Adrenal gland (tissue), 12 donors: ENCODE results near the gene SCFD2. TPM values are rescaled to one million over a fixed set of nuclear protein-coding genes. Genes with fewer than 3 reads are reported as not detected.

Source experiments
- DNase-seq, 7 donors: peaks; one replicate each; pipeline ENCODE4 v3.0.0-alpha.2; 2019 to 2020
- H3K27ac ChIP-seq, 5 donors: fragments of 200-600 bp; sonication (generic) in 4 of 5; 1 replicate in 3 of 5; 2 replicates in 2 of 5; pipeline versions ENCODE4 v1.5.1 to v1.8.0; 2016 to 2020; ENCODE audit warnings: mild to moderate bottlenecking in 1 of 5
- H3K27me3 ChIP-seq: fragments of 200-600 bp; 2 replicates; pipeline ENCODE4 v1.8.0; 2021
- H3K36me3 ChIP-seq, 2 donors: fragments of 200-600 bp; replicated peaks in 1 of 2; 1 replicate in 1 of 2; 2 replicates in 1 of 2; pipeline versions ENCODE4 v1.5.1 to v1.8.0; 2018 to 2022
- H3K4me1 ChIP-seq, 2 donors: fragments of 200-600 bp; replicated peaks in 1 of 2; 1 replicate in 1 of 2; 2 replicates in 1 of 2; pipeline versions ENCODE4 v1.5.1 to v1.8.0; 2018 to 2021
- H3K4me3 ChIP-seq, 4 donors: fragments of 200-600 bp; sonication (generic) in 3 of 4; one replicate each; pipeline ENCODE4 v1.5.1; 2016 to 2018
- H3K9me3 ChIP-seq, 3 donors: fragments of 200-600 bp; sonication (generic) in 1 of 3; replicated peaks in 1 of 3; 1 replicate in 2 of 3; 2 replicates in 1 of 3; pipeline versions ENCODE4 v1.5.1 to v1.8.0; 2016 to 2021
- CTCF ChIP-seq, 6 experiments: fragments of 450-650 bp in 4 of 6; fragments of 200-600 bp in 2 of 6; sonication (generic) in 1 of 6; IDR thresholded peaks; 1 replicate in 5 of 6; 2 replicates in 1 of 6; pipeline versions ENCODE4 v1.5.1 to v1.8.0; 2016 to 2021; ENCODE audit warnings: antibody characterized with exemption in 6 of 6, mild to moderate bottlenecking in 2 of 6, moderate library complexity in 1 of 6
- POLR2A ChIP-seq, 2 donors: fragments of 450-650 bp; IDR thresholded peaks; one replicate each; pipeline ENCODE4 v1.6.1; 2017; ENCODE audit warnings: antibody characterized with exemption in 2 of 2, mild to moderate bottlenecking in 2 of 2, moderate library complexity in 1 of 2
- WGBS, 4 donors: extraction: QIAGEN DNeasy Blood & Tissue Kit in 2 of 4; methylation state at CpG; one replicate each; pipeline versions ENCODE4 v1.1.5 to v1.1.7; 2013 to 2017; 5-methylcytosine and 5-hydroxymethylcytosine counted together
- intact Hi-C, 2 donors: fragments of 100-400 bp; cut with DNase I; formaldehyde crosslinking; loops; one replicate each; pipeline versions ENCODE4 v1.14.1 to v1.15.0; 2022 to 2023
- polyA plus RNA-seq, 3 donors: library from polyadenylated mRNA; stranded (reverse); fragments of 200-250 nt in 2 of 3; fragments of 350-450 nt in 1 of 3; fragmentation: Illumina TruSeq in 1 of 3; extraction: RNeasy Lipid Tissue Mini Kit (QIAGEN cat#74804) in 1 of 3; gene quantifications; one replicate each; pipeline ENCODE4 v1.2.3, GENCODE V29; 2013 to 2014
- total RNA-seq, 9 donors: library from RNA; depleted of rRNA in 4 of 9; stranded (reverse); fragments of >200 nt in 4 of 9; fragments of 120-200 nt in 1 of 9; fragmentation: NEBNext Ultra II Directional in 1 of 9; extraction: Animal tissue kit (Norgen Biotek cat#: 25700) in 1 of 9; gene quantifications; one replicate each; pipeline versions ENCODE4 v1.1.0 to v1.2.4, GENCODE V29; 2013 to 2023
- donor health status: healthy with polysubstance abuse.
- donor health status: Bipolar disorder and iron deficiency.
- donor health status: DM: yes; HTN: yes; CAD: no.
- donor health status: DM: no; HTN: no; CAD: no.
- donor health status: DM: no; HTN: no; CAD: no.
- donor health status: DM: yes; HTN: yes; CAD: no.

Gene SCFD2
- total and polyA plus RNA-seq, 12 donors: 5.2 to 34.9 (median 23.4) TPM

DNA sequence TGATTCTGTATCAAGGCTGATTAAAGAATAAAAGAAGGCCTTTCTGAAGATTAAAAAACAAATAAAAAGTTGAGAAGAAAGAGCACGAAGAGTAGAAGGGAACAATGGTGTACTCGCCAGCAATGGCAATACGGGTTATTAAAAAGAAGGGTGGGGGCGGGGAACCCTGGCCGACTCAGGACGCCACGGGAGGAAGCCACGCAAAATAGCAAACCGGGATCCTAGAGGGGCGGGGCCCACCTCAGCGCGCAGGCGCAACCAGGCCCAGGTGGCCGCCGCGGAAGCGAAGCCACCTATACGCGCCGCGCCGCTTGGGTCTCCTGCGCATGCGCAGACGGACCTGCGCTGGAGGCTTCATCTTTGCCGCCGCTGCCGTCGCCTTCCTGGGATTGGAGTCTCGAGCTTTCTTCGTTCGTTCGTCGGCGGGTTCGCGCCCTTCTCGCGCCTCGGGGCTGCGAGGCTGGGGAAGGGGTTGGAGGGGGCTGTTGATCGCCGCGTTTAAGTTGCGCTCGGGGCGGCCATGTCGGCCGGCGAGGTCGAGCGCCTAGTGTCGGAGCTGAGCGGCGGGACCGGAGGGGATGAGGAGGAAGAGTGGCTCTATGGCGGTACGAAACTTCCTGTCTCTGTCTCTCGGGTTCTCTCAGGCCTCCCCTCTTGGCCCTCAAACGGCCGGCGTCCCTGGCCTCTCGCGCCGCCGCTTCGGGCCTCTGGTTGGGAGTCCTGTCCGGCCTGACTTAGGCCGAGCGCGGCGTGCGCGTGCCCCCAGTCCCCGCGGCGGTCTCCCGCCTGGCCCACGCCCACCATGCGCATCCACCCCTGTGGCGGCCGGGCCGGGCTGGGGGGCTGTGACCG is 11.7 kb upstream of the SCFD2 start, which contains the start of gene FIP1L1:
Gene FIP1L1, plus strand, starts transcription at position 323 of the 852 bp plus-strand sequence. Its CDS starts 198 bp downstream, at position 521.
- Histone ChIP-seq H3K9me3 (no peaks in the 10 kb centered on the region), H3K36me3 (peaks cover 0 to 5% of the 10 kb centered on the region in 2 donors), H3K4me3 (peak within 1 kb of the TSS; percentile 60 to 95 (median 76)), H3K27ac (peak within 1 kb of the TSS; percentile 68 to 89 (median 78)), H3K27me3 (no peaks in the 10 kb centered on the region), H3K4me1 (peaks cover 16 to 36% of the 10 kb centered on the region in 2 donors)
- peak; percentile 95 to 98 (median 97) for DNase-seq
- 0 to 1% (median 1%) methylated on average over 38 to 85 of the region's 85 CpGs for WGBS, 4 donors
- intact Hi-C loops: no loop called here
- TF ChIP-seq CTCF (IDR thresholded peaks at IDR 0.05) (peak in 1 of 6 experiments; percentile 5), POLR2A (IDR thresholded peaks at IDR 0.05) (peak; percentile 73 to 86)

- intact Hi-C loops: no loop called here
- no peak for DNase-seq
- Histone ChIP-seq H3K9me3 (no peaks in the 10 kb centered on the region), H3K27ac (peak overlapping the region in 4 of 5 donors; percentile 76 to 89 (median 82)), H3K4me1 (peaks cover 16 to 36% of the 10 kb centered on the region in 2 donors), H3K4me3 (peak overlapping the region in 2 of 4 donors; percentile 60 to 86), H3K36me3 (no peaks in the 10 kb centered on the region), H3K27me3 (no peaks in the 10 kb centered on the region)
- no peak for TF ChIP-seq CTCF (IDR thresholded peaks at IDR 0.05)
- no peak for TF ChIP-seq POLR2A (IDR thresholded peaks at IDR 0.05)
- WGBS, 4 donors: 20 to 26% (median 21%) methylated on average over 5 of the region's 5 CpGs
Observed at GRCh38 chr4:53376900-53377299, 11.0 kb upstream of the SCFD2 start.

DNA sequence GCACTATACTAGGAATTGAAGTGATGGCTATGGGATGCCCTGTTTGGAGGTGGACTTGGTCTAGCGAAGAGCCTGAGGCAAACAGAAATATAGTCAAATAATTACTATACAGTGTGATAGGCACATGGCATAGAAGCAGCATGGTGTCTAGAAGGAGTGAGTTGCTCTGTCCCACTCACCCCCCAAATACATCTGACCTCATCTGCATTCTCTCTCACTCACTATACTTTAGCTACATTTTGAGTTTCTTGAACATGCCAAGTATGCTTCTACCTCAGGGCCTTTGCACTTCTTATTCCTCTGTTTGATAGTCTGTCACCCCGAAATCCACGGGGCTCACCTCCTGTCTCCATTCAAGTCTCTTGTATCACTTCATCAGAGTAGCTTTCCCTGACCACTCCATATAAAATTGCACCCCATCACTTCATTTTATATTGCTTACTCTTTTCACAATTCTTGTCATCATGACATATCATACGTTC is 9.0 kb upstream of the SCFD2 start:
- Histone ChIP-seq H3K36me3 (no peaks in the 10 kb centered on the region), H3K9me3 (no peaks in the 10 kb centered on the region), H3K27me3 (no peaks in the 10 kb centered on the region), H3K4me3 (no peak overlapping the region), H3K27ac (no peak overlapping the region), H3K4me1 (peaks cover 16 to 17% of the 10 kb centered on the region in 2 donors)
- intact Hi-C loops: no loop called here
- TF ChIP-seq CTCF (IDR thresholded peaks at IDR 0.05) (no peak), POLR2A (IDR thresholded peaks at IDR 0.05) (no peak)
- WGBS, 4 donors: 81 to 87% (median 84%) methylated on average over 4 of the region's 4 CpGs
- no peak for DNase-seq

GRCh38 chr4:53371843-53372521 is 6.1 kb upstream of the SCFD2 start:
- peaks cover 2% of the 10 kb centered on the region in 2 donors for H3K4me1 ChIP-seq
- TF ChIP-seq POLR2A (IDR thresholded peaks at IDR 0.05): no peak
- TF ChIP-seq CTCF (IDR thresholded peaks at IDR 0.05): no peak
- DNase-seq: no peak
- H3K9me3 ChIP-seq: no peaks in the 10 kb centered on the region
- H3K27ac ChIP-seq: no peak overlapping the region
- no peaks in the 10 kb centered on the region for H3K36me3 ChIP-seq
- no peak overlapping the region for H3K4me3 ChIP-seq
- no peaks in the 10 kb centered on the region for H3K27me3 ChIP-seq
- intact Hi-C loops: no loop called here
- 70 to 78% (median 75%) methylated on average over 4 of the region's 4 CpGs for WGBS, 4 donors
